22Rv1 (cell line): ENCODE data around the gene FRMPD2.

ENCODE experiments used
- CTCF ChIP-seq: fragments of 450-650 bp; IDR thresholded peaks from 2 replicates; pipeline ENCODE4 v1.5.1; 2017; ENCODE audit warnings: mild to moderate bottlenecking
- ZFX ChIP-seq: fragments of 450-650 bp; IDR thresholded peaks from 2 replicates; pipeline ENCODE4 v1.6.1; 2017; ENCODE audit warnings: antibody characterized with exemption, borderline replicate concordance

GRCh38 chr10:48241332-48241731 lies 33.2 kb downstream of the FRMPD2 start:
- TF ChIP-seq CTCF (no peak), ZFX (no peak)
